Measurements from ENCODE around the gene OR1D2. TPM values are rescaled to one million over a fixed set of nuclear protein-coding genes. Genes with fewer than 3 reads are reported as not detected.

Gene OR1D2
- total and polyA plus RNA-seq, 2 of the 13 experiments (the other 11 are each of a cell fraction or from before 2014, with no cell fraction given) = not detected

DNA sequence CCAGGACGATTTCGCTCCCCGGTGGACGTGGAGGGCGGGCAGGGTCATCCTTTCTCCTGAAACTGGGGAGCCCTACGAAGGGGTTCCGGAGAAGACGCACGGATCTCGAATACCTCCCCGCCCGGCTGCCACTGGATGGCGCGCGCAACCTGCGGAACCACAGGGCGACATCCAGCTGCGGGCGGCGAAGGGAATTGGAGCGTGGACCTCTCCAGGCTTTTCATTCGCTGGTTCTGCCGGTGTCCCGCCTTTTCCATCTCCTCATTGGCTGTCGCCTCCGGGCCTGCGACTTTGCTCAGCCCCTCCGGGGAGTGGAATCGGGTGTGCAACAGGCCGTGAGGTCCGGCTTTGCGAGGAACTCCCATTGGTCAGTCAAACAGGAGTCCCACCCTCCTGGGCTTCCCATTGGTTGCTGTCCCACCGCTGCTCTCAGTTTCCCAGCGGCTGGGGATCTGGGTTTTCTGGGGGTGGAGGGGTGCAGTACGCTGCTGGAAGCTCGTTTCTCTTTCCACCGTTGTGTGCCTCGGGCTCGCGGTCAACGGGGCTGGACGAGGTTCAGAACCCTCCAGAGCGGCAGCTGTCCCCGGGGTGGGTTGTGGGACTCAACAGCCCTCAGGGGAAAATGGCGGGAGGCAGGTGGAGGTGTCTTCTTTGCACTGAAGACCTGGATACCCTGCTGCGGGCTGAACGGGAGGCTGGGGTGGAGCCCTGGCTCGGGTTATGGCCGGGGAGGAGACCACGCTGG, 55.3 kb downstream of the OR1D2 start (continued):
- TF ChIP-seq, protein P1, sequence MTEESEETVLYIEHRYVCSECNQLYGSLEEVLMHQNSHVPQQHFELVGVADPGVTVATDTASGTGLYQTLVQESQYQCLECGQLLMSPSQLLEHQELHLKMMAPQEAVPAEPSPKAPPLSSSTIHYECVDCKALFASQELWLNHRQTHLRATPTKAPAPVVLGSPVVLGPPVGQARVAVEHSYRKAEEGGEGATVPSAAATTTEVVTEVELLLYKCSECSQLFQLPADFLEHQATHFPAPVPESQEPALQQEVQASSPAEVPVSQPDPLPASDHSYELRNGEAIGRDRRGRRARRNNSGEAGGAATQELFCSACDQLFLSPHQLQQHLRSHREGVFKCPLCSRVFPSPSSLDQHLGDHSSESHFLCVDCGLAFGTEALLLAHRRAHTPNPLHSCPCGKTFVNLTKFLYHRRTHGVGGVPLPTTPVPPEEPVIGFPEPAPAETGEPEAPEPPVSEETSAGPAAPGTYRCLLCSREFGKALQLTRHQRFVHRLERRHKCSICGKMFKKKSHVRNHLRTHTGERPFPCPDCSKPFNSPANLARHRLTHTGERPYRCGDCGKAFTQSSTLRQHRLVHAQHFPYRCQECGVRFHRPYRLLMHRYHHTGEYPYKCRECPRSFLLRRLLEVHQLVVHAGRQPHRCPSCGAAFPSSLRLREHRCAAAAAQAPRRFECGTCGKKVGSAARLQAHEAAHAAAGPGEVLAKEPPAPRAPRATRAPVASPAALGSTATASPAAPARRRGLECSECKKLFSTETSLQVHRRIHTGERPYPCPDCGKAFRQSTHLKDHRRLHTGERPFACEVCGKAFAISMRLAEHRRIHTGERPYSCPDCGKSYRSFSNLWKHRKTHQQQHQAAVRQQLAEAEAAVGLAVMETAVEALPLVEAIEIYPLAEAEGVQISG (CRISPR knock-in tag; IDR thresholded peaks at IDR 0.05) = peak; percentile 77
- TF ChIP-seq, protein P2, sequence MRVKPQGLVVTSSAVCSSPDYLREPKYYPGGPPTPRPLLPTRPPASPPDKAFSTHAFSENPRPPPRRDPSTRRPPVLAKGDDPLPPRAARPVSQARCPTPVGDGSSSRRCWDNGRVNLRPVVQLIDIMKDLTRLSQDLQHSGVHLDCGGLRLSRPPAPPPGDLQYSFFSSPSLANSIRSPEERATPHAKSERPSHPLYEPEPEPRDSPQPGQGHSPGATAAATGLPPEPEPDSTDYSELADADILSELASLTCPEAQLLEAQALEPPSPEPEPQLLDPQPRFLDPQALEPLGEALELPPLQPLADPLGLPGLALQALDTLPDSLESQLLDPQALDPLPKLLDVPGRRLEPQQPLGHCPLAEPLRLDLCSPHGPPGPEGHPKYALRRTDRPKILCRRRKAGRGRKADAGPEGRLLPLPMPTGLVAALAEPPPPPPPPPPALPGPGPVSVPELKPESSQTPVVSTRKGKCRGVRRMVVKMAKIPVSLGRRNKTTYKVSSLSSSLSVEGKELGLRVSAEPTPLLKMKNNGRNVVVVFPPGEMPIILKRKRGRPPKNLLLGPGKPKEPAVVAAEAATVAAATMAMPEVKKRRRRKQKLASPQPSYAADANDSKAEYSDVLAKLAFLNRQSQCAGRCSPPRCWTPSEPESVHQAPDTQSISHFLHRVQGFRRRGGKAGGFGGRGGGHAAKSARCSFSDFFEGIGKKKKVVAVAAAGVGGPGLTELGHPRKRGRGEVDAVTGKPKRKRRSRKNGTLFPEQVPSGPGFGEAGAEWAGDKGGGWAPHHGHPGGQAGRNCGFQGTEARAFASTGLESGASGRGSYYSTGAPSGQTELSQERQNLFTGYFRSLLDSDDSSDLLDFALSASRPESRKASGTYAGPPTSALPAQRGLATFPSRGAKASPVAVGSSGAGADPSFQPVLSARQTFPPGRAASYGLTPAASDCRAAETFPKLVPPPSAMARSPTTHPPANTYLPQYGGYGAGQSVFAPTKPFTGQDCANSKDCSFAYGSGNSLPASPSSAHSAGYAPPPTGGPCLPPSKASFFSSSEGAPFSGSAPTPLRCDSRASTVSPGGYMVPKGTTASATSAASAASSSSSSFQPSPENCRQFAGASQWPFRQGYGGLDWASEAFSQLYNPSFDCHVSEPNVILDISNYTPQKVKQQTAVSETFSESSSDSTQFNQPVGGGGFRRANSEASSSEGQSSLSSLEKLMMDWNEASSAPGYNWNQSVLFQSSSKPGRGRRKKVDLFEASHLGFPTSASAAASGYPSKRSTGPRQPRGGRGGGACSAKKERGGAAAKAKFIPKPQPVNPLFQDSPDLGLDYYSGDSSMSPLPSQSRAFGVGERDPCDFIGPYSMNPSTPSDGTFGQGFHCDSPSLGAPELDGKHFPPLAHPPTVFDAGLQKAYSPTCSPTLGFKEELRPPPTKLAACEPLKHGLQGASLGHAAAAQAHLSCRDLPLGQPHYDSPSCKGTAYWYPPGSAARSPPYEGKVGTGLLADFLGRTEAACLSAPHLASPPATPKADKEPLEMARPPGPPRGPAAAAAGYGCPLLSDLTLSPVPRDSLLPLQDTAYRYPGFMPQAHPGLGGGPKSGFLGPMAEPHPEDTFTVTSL (CRISPR knock-in tag; IDR thresholded peaks at IDR 0.05; ENCODE audit: borderline replicate concordance) = peak; percentile 43; the same call in 1 of the 2 replicates
- TF ChIP-seq ZNF556 (CRISPR knock-in tag; IDR thresholded peaks at IDR 0.05; ENCODE audit: borderline replicate concordance) (peak; percentile 49; the same call in 1 of the 2 replicates), CBX5 (CRISPR knock-in tag; IDR thresholded peaks at IDR 0.05; ENCODE audit: borderline replicate concordance) (peak; percentile 79; the same call in 1 of the 2 replicates), ZNF496 (CRISPR knock-in tag; IDR thresholded peaks at IDR 0.05; ENCODE audit: insufficient replicate concordance) (no peak), ZNF547 (CRISPR knock-in tag; IDR thresholded peaks at IDR 0.05) (no peak), MAZ (IDR thresholded peaks at IDR 0.05; ENCODE audit: borderline replicate concordance, low read depth, low read length) (0 out of 2 replicates have a peak, but pooled peaks have one; percentile 30), MAZ (CRISPR knock-in tag; IDR thresholded peaks at IDR 0.05; ENCODE audit: low read depth) (peak; percentile 79), FOSL1 (CRISPR knock-in tag; IDR thresholded peaks at IDR 0.05; ENCODE audit: borderline replicate concordance) (no peak), YEATS2 (CRISPR knock-in tag; IDR thresholded peaks at IDR 0.05; ENCODE audit: borderline replicate concordance) (peak; percentile 77; the same call in 1 of the 2 replicates), JUN (CRISPR knock-in tag; IDR thresholded peaks at IDR 0.05) (no peak), PHF5A (CRISPR knock-in tag; IDR thresholded peaks at IDR 0.05; ENCODE audit: low read depth, unreplicated experiment) (no peak), HHEX (CRISPR knock-in tag; IDR thresholded peaks at IDR 0.05) (no peak), ZNF331 (CRISPR knock-in tag; IDR thresholded peaks at IDR 0.05) (no peak; the same call in 1 of the 2 replicates), SMAD1 (CRISPR knock-in tag; IDR thresholded peaks at IDR 0.05; ENCODE audit: borderline replicate concordance, low read depth) (peak; percentile 42; the same call in 1 of the 2 replicates), MTF2 (CRISPR knock-in tag; IDR thresholded peaks at IDR 0.05; ENCODE audit: borderline replicate concordance) (peak; percentile 29; the same call in 1 of the 2 replicates)
- TF ChIP-seq, protein P3, sequence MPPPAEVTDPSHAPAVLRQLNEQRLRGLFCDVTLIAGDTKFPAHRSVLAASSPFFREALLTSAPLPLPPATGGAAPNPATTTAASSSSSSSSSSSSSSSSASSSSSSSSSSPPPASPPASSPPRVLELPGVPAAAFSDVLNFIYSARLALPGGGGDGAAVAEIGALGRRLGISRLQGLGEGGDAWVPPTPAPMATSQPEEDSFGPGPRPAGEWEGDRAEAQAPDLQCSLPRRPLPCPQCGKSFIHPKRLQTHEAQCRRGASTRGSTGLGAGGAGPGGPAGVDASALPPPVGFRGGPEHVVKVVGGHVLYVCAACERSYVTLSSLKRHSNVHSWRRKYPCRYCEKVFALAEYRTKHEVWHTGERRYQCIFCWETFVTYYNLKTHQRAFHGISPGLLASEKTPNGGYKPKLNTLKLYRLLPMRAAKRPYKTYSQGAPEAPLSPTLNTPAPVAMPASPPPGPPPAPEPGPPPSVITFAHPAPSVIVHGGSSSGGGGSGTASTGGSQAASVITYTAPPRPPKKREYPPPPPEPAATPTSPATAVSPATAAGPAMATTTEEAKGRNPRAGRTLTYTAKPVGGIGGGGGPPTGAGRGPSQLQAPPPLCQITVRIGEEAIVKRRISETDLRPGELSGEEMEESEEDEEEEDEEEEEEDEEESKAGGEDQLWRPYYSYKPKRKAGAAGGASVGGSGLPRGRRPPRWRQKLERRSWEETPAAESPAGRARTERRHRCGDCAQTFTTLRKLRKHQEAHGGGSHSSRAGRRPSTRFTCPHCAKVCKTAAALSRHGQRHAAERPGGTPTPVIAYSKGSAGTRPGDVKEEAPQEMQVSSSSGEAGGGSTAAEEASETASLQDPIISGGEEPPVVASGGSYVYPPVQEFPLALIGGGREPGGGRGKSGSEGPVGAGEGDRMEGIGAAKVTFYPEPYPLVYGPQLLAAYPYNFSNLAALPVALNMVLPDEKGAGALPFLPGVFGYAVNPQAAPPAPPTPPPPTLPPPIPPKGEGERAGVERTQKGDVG (CRISPR knock-in tag; IDR thresholded peaks at IDR 0.05; ENCODE audit: borderline replicate concordance) = peak; percentile 86; the same call in 1 of the 2 replicates
